GM18858 (cell line): ENCODE measurements around the gene MRPS7.
"Not testable (repeated sequence)": the region's sequence is repeated elsewhere in the genome, so short reads cannot be mapped to it uniquely, and the experiment has no call there.

Source experiments
- ATAC-seq: cut with Tn5 transposase; IDR thresholded peaks from one replicate; pipeline ENCODE4 v1.9.1; 2021; ENCODE audit not compliant: unreplicated experiment

The MRPS7 gene

DNA sequence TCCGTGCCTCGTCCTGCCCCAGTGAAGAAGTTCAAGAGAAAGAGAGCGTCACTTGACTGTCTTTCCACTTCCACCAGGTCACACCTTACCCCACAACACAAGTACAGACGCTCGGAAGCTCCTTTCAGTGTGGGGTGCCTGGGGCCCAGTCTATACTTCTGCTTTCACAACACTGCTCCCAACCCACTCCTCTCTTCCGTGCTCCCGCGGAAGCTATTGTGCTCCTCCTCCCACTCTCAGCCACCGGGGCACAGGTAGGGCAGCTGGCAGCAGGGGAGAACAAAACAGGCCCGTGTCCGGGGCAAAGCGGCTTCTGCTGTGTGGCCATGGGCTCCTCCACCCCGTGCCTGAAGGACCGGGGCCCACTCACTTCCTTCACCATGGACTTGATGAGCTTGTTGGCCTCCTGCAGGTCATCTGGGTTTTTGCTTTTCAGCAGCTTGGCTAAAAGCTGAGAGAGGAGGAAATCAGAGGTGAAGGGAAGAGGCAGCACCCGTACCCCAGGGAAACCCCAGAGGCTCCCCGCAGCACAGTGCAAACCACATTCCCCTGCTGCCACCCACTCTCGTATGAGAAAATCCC, 19.1 kb upstream of the MRPS7 start:
- ATAC-seq: no peak

DNA sequence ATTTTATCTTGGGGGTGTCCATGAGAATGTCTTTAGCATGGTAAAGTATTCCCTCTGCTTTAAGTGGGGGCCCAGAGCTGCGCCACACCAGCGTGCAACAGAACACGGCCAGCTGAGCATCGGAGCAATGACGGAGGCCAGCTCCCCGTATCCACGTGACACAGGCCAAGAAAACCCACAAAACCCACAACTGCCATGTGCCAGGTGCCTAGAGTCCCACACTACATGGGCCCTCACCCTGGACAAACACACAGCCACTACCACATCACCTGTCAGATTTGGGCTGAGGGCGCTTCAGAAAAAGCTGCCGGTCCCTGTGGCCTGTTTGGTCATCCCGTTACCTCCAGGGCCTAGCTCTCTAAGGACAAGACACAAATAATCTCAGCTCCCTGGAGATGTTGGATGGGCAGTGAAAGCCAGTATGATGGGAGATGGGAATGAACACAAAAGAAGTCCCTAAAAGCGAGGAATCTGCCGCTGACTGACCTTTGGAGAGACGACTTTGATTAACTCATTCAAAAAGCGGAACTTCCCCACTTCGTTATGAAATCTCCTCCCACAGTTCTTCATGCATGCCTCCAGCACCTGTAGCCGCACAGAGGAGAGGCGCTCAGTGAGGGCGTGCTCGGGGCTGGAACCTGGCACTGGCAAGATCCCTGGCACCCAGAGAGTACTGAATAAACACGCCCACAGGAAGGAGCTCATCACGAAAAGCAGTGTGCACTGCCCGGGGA, 17.4 kb upstream of the MRPS7 start:
- no peak for ATAC-seq

DNA sequence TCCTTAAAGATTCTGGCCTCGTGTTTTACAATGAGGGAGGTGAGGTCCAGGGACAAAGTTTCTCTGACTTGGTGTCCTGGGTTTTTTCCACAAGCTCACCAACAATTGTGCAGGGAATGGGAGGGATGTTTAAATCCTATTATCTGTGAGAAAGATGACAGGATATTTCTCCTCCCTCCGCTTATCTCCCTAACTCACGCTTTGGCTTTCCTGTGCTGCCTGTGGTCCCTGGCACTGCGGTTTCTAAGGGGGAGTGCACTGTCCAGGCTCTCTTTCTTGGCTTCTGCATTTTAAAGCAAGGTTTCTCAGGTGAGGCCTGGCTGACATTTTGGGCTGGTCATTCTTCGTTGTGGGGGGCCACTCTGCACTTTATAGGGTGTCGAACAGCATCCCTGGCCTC, 16.7 kb upstream of the MRPS7 start:
- no peak for ATAC-seq

DNA sequence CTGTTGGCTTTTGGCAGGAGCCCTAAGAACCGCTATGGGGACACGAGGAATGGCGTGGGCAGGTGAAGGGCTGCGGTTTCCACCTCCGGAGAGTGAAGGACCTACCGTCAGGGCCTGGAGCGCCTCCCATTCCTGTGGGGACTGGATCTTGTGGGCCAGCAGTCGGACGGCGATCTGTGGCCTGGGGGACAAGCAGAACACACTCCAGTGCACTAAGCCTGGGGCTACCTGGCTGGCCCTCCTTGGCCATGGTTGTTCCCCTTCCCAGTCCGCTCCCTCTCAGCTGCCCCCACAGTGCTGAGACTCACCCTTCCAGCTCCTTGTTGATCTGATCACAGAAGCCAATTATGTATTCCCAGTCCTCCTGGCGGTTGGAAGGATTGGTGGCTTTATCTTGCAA, 15.3 kb upstream of the MRPS7 start:
- ATAC-seq: no peak

DNA sequence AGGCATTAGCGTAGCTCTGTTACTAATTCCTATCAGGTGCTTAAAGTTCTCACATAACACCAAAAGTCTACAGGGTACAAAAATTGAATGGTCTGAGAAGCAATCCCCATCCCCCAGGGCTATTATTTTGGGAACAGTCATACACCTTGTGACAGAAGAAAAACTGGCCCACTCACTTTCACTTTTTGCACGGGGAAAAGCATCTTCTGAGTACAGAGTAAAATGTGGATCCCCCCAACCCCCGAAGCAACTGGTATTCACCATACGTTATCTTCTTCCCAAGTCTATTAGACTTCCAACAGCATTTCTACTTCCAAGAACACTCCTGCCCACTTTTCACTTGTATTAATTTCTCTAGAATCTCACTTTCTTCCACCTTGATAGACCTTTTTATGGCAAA, 12.1 kb upstream of the MRPS7 start:
- no peak for ATAC-seq

DNA sequence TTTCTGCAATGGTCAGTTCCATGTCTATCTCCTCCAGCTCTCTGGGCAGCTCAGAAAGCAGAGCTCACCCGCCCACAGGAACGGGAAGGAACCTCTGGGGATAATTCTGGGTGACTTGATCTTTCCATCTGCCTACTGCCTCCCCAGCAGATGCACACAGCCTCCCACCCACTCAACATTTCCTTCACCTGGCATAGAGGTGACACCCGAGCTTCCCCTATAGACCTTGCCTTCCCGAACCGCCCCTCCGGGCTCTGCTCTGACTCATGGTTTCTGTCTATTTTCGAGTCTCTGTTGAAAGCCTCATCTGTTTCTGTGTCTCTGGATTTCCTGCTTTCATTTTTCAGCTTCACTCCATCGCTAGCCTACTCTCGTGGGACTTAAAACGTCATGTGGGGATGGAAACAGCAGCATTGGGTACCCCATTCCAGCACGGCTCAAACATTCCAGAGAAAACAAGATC, 11.6 kb upstream of the MRPS7 start:
- peak; percentile 77 for ATAC-seq

DNA sequence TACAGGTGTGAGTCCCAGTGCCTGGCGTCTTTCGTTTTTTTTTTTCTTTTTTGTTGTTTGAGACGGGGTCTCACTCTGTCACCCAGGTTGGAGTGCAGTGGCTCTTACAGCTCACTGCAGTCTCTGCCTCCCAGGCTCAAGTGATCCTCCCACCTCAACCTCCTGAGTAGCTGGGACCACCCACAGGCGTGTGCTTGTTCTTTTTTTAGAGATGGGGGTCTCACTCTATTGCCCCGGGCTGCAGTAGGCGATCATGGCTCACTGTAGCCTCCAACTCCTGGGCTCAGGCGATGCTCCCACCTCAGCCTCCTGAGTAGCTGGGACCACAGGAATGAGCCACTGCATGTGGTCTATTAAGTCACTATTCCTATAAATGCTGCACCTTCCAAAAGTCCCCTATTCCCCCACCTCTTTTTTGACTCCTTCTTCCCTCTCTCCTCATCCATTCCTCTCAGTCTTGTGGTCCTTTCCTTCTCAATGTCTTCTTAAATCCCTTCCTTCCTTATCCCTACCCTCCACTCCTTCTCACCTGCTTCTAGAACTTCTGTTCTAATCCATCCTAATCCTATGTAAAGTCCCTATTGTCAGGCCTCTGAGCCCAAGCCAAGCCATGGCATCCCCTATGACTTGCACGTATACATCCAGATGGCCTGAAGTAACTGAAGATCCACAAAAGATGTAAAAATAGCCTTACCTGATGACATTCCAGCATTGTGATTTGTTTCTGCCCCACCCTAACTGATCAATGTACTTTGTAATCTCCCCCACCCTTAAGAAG, 9.5 kb upstream of the MRPS7 start:
- no peak for ATAC-seq

DNA sequence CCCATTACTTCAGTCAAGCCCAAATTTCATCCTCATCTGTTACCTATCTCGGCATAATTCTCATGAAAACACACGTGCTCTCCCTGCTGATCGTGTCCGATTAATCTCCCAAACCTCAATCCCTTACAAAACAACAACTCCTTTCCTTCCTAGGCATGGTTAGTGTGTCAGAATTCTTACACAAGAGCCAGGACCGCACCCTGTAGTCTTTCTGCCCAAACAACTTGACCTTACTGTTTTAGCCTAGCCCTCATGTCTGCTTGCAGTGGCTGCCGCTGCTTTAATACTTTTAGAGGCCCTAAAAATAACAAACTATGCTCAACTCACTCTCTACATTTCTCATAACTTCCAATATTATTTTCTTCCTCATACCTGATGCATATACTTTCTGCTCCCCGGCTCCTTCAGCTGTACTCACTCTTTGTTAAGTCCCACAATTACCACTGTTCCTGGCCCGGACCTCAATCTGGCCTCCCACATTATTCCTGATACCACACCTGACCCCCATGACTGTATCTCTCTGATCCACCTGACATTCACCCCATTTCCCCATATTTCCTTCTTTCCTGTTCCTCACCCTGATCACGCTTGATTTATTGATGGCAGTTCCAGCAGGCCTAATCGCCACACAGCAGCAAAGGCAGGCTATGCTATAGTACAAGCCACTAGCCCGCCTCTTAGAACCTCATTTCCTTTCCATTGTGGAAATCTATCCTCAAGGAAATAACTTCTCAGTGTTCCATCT, 5.6 kb upstream of the MRPS7 start:
- ATAC-seq: not testable (repeated sequence)

DNA sequence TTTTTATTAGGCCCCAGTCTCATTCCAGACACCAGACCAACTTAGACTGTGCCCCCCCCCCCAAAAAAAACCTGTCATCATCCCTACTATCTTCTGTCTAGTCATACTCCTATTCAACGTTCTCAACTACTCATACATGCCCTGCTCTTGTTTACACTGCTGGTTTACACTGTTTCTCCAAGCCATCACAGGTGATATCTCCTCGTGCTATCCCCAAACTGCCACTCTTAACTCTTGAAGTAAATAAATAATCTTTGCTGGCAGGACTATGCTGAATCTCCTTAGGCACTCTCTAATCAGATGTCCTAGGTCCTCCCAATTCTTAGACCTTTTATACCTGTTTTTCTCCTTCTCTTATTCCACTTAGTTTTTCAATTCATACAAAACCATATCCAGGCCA, 4.5 kb upstream of the MRPS7 start:
- not testable (repeated sequence) for ATAC-seq

DNA sequence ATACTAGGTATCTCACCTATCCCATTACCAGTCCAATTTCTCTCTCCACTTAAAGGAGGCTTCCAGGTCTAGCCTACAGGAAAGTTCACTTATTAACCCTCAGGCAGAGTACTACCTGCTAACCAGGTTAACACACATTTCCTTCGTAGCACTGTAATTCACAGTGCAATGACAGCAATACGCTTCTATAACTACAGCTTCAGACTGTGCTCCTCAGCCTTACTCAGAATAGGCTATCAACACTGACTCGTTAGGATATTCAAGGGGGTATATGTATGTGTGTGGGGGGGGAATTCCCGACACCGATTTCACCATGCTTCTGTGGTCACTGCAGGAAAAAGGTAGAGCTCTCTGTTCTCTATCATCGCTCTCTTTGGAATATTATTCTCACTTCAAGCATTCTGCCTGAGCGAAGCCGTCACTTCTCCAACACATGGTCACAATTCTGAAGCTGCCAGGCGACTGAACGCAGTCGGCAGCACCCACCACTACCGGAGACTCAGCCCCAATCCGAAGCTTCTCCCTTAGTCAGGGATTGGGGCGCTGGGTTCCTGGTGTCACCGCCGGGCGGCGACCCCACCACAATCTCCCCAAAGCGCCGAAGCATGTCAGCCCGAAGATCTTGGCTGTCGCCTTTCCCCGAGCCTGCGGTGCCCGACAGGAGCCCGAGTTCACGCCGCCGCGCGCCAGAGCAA, 891 bp upstream of the MRPS7 start:
- ATAC-seq: no peak

DNA sequence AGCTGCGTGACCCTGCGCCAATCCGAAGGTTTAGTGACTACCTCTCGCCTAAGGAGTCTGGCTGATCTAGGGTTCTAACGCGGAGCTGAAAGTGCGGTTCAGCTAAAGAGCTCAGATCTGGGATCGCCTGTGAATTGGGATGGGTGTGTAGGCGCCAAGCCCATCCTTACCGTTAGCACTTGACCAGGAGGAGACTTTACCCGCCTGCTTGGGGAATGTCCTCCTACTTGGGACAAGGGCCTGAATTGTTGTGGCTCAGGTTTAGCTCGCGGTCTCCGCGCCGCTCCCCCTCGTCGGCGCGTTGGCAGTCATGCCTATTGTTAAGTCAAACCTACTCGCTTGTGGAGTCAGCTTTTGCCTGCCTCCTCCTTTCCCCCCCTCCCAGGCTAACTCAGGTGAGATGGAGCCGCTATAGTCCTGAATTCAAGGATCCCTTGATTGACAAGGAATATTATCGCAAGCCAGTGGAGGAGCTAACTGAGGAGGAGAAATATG, 480 bp downstream of the MRPS7 start:
- ATAC-seq: no peak

DNA sequence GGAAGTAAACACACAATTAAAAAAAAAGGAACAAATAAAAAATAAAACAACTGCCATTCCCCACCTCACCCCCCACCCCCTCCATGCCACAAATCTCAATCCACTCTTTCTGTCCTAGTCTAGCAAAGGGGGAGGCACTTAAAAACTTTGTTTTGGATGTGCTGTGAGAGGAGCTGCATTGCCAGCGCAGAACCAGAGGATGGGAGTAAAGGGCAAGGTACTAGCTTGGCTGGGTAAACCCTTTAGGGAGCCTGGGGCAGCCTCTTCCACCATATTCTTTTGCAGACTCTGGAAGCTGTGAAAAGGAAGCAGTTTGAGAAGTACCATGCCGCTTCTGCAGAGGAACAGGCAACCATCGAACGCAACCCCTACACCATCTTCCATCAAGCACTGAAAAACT, 1.4 kb downstream of the MRPS7 start:
- no peak for ATAC-seq

DNA sequence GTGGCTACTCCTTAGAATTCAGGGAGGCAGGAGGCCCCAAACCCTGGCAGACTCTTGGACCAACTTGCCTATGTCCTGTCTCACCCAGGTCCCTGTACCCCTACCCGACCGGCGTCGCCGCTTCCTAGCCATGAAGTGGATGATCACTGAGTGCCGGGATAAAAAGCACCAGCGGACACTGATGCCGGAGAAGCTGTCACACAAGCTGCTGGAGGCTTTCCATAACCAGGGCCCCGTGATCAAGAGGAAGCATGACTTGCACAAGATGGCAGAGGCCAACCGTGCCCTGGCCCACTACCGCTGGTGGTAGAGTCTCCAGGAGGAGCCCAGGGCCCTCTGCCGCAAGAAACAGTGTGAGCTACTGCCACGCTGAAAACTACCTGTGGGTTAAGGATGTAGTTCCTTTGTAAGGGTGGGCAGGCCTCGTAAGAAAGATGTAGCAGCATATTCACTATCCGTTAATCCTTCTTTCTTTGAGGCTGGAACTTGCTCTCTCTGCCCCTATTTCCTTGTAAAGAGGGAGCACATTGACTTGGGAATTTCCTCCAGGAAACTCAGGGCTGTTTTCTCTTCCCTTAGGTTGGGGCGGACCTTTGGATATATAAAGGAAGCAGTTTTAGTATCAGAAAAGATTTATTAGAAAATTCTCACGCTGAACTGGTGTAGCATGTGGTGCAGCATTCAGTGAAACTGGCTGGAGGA, 4.1 kb downstream of the MRPS7 start:
- ATAC-seq: no peak

DNA sequence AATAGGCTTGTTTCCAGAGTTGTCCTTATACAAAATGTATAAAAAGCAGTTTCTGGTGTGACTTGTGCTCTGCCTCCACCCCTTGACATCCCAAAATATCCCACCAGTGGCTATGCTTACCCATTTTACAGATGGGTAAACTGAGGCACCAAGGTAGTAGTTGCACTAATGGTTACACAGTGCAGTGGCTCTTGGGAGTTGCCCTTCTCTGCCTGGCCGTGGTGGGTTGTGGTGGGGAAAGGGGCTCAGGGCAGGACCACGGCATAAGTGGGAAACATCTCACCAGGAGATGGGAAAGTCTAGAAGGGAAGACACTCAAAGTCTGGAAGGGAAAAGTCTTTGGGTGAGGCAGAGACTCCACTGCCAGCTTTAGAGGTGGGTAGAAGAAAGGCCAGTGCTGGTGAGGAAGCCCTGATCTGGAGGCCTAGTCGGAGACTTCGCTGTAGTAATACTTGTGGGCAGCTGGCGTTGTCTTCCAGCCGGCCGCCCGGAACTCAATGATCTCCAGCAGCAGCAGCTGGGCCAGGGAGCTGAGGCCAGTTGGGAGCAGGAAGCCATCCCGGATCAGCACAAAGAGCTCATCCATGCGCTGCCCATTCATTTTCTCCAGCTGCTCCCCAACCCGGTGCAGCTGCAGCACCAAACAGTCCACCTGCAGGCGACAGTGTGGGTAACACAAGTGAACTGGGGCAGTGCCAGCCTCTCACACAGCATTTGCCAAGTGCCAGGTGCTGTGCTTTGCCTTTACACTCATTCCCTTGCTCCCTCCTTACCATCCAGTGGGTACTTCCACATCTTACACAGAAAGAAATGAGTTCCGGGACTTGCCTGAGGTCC, 4.9 kb downstream of the MRPS7 start:
- no peak for ATAC-seq

DNA sequence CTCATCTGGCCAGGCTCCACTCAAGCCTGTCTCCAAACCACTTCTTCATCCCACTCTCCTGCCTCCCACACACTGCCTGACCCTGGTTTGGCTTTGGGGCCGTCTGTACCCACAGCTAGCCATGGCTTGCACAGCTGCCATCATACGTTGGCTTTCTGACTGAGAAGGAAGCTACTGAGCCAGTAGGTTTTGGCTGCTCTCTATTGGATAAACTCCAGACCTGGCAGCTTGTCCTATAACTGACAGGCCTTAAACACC, 5.4 kb downstream of the MRPS7 start:
- no peak for ATAC-seq

DNA sequence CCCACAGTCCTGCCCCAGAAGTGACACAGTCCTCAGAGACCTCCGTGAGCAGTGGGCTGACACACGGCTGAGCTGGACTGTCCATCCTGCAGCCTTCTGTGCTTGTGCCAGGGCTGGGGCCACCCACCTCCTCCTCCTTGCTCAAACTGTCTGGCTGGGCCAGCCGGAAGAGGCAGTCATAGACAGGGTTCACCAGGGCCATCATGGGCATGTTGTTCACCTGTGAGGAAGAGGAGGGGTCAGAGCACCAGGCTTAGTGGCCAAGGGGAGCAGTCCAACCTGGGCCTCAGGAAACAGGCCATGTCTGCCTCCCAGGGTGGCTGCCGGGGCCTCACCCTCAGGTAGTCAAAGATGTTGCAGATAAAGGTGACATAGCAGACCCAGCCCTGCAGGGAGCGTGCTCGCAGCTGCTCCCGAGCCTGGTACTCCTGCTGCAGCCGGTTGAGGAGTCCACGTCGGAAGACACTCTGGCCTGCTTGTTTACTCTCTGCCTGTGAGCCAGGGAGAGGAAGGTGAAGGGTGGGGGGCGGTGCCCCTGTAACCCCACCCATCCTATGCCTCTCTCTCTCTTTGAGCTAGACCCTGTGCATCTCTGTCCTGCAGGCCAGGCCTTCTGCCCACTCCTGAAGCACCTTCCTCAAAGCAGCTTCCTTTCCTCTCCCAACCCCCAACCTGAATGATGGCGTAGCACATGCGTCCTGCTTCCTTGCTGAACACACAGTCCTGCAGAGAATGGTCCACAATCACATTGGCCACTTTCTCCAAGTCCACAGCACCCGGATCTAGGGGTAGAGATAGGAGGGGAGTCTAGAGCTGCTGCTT, 5.9 kb downstream of the MRPS7 start:
- ATAC-seq: no peak

DNA sequence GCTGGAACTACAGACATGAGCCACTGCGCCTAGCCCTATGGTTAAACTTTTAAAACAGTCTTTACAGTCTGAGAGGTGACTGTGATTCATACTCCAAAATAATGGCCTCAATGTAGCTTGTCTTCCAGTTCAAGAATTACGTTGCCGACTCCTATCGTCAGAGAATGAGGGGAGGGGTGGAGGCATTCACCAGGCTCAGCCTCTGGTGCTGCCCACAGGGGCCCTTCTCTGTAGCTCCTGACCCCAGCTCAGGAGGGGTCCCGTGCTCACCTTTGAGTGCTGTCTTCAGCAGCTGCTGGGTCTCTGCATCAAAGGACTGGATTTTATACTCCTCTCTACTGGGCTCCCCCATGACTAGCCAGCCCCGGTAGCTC, 8.2 kb downstream of the MRPS7 start:
- no peak for ATAC-seq

DNA sequence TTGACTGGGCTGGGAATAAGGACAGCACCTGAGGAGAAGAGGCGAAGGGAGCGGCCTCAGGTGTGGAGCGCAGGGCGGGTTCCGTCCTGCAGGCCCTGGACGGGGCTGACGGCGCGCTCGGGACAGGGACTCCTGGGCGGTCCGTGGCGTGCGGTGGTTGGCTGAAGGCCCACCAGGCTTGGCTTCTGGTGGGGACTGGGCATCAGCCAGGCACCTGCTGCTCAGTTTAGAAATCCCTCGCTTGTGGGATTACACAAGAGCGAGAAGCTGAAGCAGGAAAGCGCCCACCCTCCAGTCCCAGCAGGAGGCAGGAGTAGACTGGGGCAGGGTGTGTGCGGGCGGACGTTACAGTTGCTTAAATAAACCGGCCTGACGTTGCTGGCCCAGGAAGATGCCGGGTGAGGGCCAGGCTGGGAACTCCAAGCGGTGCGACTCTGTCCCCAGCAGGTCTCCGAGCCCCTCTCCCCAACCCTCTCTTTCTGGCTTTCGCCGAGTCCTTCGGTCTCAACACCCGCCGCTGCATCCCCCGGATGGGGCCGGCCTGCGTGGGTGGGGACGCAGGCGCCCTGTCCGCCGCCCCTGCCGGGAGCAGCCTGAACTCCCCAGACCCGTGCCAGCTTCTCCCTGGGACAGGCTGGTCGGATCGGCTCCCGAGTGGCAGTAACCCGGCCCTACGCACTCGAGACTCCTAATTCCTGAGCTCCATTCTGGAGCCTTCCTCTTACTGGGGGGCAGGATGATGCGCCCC, 8.7 kb downstream of the MRPS7 start:
- ATAC-seq: peak; percentile 18
